ENCODE results near the gene RBSN.

RBSN gene

GRCh38 chr3:15056676-15057404, 42.1 kb downstream of the RBSN start:
- DNase-seq, result no peak

GRCh38 chr3:15055019-15055557, 43.9 kb downstream of the RBSN start:
- DNase-seq, result no peak

- no peak for DNase-seq
These were observed 45.4 kb downstream of the RBSN start for GRCh38 chr3:15053541-15053940.

GRCh38 chr3:15052335-15053242, 46.4 kb downstream of the RBSN start:
- no peak for DNase-seq

GRCh38 chr3:15051531-15051930, 47.4 kb downstream of the RBSN start:
- DNase-seq, result no peak

- DNase-seq, result no peak
These were observed 48.4 kb downstream of the RBSN start for GRCh38 chr3:15050405-15051092.

GRCh38 chr3:15049584-15049983, 49.4 kb downstream of the RBSN start:
- DNase-seq, result no peak

- no peak for DNase-seq
These were observed 53.3 kb downstream of the RBSN start for GRCh38 chr3:15045667-15046066.

GRCh38 chr3:15044326-15044725, 54.6 kb downstream of the RBSN start:
- no peak for DNase-seq

- no peak for DNase-seq
These were observed 55.4 kb downstream of the RBSN start for GRCh38 chr3:15043408-15044171.

GRCh38 chr3:15042936-15043335, 56.0 kb downstream of the RBSN start:
- no peak for DNase-seq

GRCh38 chr3:15041950-15042349, 57.0 kb downstream of the RBSN start:
- DNase-seq, result no peak

GRCh38 chr3:15040844-15041243, 58.1 kb downstream of the RBSN start:
- no peak for DNase-seq

- DNase-seq, result no peak
These were observed 60.6 kb downstream of the RBSN start for GRCh38 chr3:15038306-15038705.

GRCh38 chr3:15033103-15033502, 65.8 kb downstream of the RBSN start:
- no peak for DNase-seq

- DNase-seq, result no peak
These were observed 66.3 kb downstream of the RBSN start for GRCh38 chr3:15032650-15033049.

- DNase-seq, result no peak
These were observed 69.3 kb downstream of the RBSN start for GRCh38 chr3:15029625-15030024.

GRCh38 chr3:15023719-15024118, 75.2 kb downstream of the RBSN start:
- DNase-seq, result no peak

GRCh38 chr3:15023249-15023648, 75.7 kb downstream of the RBSN start:
- DNase-seq, result no peak

Measured in femur (tissue), 1 donor.